Adrenal gland (tissue), 5 donors: Measurements from ENCODE around the gene RBM33.

ENCODE experiments used
- POLR2A ChIP-seq, 2 donors: fragments of 450-650 bp; IDR thresholded peaks; one replicate each; pipeline ENCODE4 v1.6.1; 2017; ENCODE audit warnings: antibody characterized with exemption in 2 of 2, mild to moderate bottlenecking in 2 of 2, moderate library complexity in 1 of 2
- TF ChIP-seq, protein P1 (sequence below), 6 experiments: fragments of 450-650 bp in 4 of 6; fragments of 200-600 bp in 2 of 6; sonication (generic) in 1 of 6; IDR thresholded peaks; 1 replicate in 5 of 6; 2 replicates in 1 of 6; pipeline versions ENCODE4 v1.5.1 to v1.8.0; 2016 to 2021; ENCODE audit warnings: antibody characterized with exemption in 6 of 6, mild to moderate bottlenecking in 2 of 6, moderate library complexity in 1 of 6
- donor health status: DM: no; HTN: no; CAD: no.

DNA sequence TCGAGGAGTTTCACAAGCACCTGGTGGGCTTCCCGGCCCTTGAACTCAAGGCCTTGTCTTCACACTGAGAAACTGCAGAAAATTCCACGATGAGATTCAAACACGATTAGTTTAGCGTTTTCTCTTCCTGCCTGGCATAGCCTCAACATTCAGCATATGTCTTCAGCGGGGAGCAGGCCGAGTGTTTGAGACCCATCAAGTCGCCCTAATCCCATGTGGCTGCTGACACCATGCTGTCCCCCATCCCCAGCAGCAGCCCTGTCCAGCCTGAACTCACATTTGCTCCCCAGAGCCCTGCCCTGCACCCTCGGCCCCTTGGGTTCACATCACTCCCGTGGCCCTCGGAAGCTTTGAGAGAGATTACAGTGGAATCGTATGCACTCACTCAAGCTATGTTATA lies 35.3 kb upstream of the RBM33 start:
- TF ChIP-seq, protein P1, sequence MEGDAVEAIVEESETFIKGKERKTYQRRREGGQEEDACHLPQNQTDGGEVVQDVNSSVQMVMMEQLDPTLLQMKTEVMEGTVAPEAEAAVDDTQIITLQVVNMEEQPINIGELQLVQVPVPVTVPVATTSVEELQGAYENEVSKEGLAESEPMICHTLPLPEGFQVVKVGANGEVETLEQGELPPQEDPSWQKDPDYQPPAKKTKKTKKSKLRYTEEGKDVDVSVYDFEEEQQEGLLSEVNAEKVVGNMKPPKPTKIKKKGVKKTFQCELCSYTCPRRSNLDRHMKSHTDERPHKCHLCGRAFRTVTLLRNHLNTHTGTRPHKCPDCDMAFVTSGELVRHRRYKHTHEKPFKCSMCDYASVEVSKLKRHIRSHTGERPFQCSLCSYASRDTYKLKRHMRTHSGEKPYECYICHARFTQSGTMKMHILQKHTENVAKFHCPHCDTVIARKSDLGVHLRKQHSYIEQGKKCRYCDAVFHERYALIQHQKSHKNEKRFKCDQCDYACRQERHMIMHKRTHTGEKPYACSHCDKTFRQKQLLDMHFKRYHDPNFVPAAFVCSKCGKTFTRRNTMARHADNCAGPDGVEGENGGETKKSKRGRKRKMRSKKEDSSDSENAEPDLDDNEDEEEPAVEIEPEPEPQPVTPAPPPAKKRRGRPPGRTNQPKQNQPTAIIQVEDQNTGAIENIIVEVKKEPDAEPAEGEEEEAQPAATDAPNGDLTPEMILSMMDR (IDR thresholded peaks at IDR 0.05), result no peak
- TF ChIP-seq POLR2A (IDR thresholded peaks at IDR 0.05), result no peak
